ENCODE data around the gene NFE2. TPM values are rescaled to one million over a fixed set of nuclear protein-coding genes. Genes with fewer than 3 reads are reported as not detected.

Gene NFE2
- total RNA-seq, 2 experiments from 2014 or later = not detected

DNA sequence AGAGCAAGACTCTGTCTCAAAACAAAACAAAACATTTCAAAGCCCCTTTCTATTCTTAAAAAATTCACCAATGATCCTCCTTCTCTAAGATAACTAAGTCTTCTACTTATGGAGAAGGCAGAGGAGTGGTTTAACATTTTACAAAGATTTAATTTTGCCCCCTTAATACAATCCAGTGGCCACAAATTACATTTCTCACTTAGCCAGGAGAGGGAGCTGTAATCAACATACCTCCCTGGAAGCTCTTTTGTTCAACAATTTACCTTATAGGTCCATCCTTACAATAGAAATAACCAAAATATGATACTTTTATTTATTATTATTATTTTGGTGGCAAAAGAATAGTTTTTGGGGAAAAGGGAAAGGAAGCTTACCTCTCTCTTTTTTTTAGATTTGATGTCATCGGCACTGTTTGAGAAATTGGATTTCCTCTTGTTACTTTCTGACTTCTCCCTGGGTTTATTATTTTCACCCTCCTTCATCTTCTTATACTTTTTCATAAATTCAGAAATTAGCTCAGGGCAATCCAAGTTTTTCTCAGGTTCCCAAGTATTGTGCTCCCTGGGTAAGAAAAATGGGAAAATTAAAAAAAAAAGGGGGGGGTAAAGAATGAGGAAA lies 49.0 kb downstream of the NFE2 start:
- DNase-seq (ENCODE audit: low spot score) = peak; percentile 62
- no peak overlapping the region for H3K4me2 ChIP-seq (ENCODE audit: low read length)
- intact Hi-C loops (cut with micrococcal nuclease; ENCODE audit: unreplicated experiment) = loop anchor here (1.0 to 2.0 kb wide), 2 partner anchors 27 to 109 kb away; no protein-coding TSS in a partner anchor
- H3K9me3 ChIP-seq (ENCODE audit: low read length) = no peaks in the 10 kb centered on the region
- H2AFZ ChIP-seq (ENCODE audit: low read length) = no peak overlapping the region
- ChIA-PET POLR2A (interaction anchor here (0.6 to 1.4 kb wide), 10 partner anchors 8 to 215 kb away, joined by 3 to 6 read pairs (median 3); partner anchors contain the start of gene HNRNPA1), CTCF (ENCODE audit: unreplicated experiment) (interaction anchor here (0.7 to 0.8 kb wide), 3 partner anchors 10 to 28 kb away, joined by 3 read pairs; partner anchors contain the start of gene CBX5)
- no peak for TF ChIP-seq EZH2phosphoT487 (IDR thresholded peaks at IDR 0.05; ENCODE audit: borderline replicate concordance, low read depth, low read length)
- TF ChIP-seq, protein P1, sequence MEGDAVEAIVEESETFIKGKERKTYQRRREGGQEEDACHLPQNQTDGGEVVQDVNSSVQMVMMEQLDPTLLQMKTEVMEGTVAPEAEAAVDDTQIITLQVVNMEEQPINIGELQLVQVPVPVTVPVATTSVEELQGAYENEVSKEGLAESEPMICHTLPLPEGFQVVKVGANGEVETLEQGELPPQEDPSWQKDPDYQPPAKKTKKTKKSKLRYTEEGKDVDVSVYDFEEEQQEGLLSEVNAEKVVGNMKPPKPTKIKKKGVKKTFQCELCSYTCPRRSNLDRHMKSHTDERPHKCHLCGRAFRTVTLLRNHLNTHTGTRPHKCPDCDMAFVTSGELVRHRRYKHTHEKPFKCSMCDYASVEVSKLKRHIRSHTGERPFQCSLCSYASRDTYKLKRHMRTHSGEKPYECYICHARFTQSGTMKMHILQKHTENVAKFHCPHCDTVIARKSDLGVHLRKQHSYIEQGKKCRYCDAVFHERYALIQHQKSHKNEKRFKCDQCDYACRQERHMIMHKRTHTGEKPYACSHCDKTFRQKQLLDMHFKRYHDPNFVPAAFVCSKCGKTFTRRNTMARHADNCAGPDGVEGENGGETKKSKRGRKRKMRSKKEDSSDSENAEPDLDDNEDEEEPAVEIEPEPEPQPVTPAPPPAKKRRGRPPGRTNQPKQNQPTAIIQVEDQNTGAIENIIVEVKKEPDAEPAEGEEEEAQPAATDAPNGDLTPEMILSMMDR (conservative IDR thresholded peaks at IDR 0.05; ENCODE audit: low read length) = peak; percentile 86
- no peaks in the 10 kb centered on the region for H3K4me1 ChIP-seq (ENCODE audit: insufficient read depth, low read length, poor library complexity, severe bottlenecking)
- no peaks in the 10 kb centered on the region for H3K9me2 ChIP-seq (ENCODE audit: insufficient read depth, low read length)
- H3K4me3 ChIP-seq (ENCODE audit: low read depth, low read length, poor library complexity, severe bottlenecking) = no peak overlapping the region
- peaks cover 91% of the 10 kb centered on the region for H3K36me3 ChIP-seq (ENCODE audit: insufficient read depth, low read length)
- no peaks in the 10 kb centered on the region for H4K20me1 ChIP-seq (ENCODE audit: insufficient read depth, low read length)
- BruUV-seq (replicated peaks) = TSS peak; percentile 39
- no peak overlapping the region for H3K27ac ChIP-seq (ENCODE audit: low read depth, low read length, poor library complexity, severe bottlenecking)
- peaks cover 37% of the 10 kb centered on the region; the same call in 1 of the 2 replicates for H3K79me2 ChIP-seq (ENCODE audit: insufficient read depth, low read depth, low read length)

DNA sequence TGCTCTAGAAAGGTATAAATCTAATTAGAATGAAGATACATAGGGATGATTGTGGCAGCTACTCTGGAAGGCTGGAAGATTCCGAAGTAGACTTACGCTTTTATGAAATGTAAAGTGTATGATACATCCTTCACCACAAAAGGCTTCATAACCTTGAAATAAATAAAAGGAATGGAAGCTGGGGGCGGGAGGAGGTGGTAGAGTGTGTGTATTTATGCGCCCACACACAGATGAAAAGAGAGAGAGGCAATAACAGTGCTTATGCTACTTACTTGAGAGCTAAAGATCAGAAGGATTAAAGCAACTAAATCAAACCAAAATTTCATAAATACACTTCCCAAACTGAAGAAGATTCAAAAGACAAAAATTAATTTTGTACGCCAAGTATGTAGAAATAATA lies 51.3 kb downstream of the NFE2 start:
- CTCF ChIA-PET (ENCODE audit: unreplicated experiment) = no interaction called here
- Histone ChIP-seq H4K20me1 (ENCODE audit: insufficient read depth, low read length) (no peaks in the 10 kb centered on the region), H3K4me2 (ENCODE audit: low read length) (no peak overlapping the region), H3K27ac (ENCODE audit: low read depth, low read length, poor library complexity, severe bottlenecking) (no peak overlapping the region), H3K9me3 (ENCODE audit: low read length) (no peaks in the 10 kb centered on the region), H3K79me2 (ENCODE audit: insufficient read depth, low read depth, low read length) (peaks cover 32% of the 10 kb centered on the region; the same call in 1 of the 2 replicates), H3K36me3 (ENCODE audit: insufficient read depth, low read length) (peaks cover 93% of the 10 kb centered on the region), H3K4me3 (ENCODE audit: low read depth, low read length, poor library complexity, severe bottlenecking) (no peak overlapping the region), H3K4me1 (ENCODE audit: insufficient read depth, low read length, poor library complexity, severe bottlenecking) (no peaks in the 10 kb centered on the region), H2AFZ (ENCODE audit: low read length) (no peak overlapping the region), H3K9me2 (ENCODE audit: insufficient read depth, low read length) (no peaks in the 10 kb centered on the region)
- DNase-seq (ENCODE audit: low spot score) = no peak
- POLR2A ChIA-PET = interaction anchor here (0.7 kb wide), 2 partner anchors 27 to 231 kb away, joined by 3 read pairs; no protein-coding TSS in a partner anchor
- TF ChIP-seq EZH2phosphoT487 (IDR thresholded peaks at IDR 0.05; ENCODE audit: borderline replicate concordance, low read depth, low read length) = no peak
- TF ChIP-seq, protein P1 (conservative IDR thresholded peaks at IDR 0.05; ENCODE audit: low read length) = no peak
- no TSS peak for BruUV-seq (replicated peaks)
- intact Hi-C loops (cut with micrococcal nuclease; ENCODE audit: unreplicated experiment) = no loop called here
